Mucosa of descending colon (tissue), 3 donors: ENCODE data around the gene WDR20. TPM values are rescaled to one million over a fixed set of nuclear protein-coding genes. Genes with fewer than 3 reads are reported as not detected.

Experiments
- ATAC-seq: fragments of 200-7000 bp; cut with Tn5 transposase; one replicate; pipeline ENCODE4 v1.9.1; 2020; ENCODE audit warnings: mild to moderate bottlenecking, moderate library complexity
- DNase-seq, 3 donors: peaks; one replicate each; pipeline ENCODE4 v3.0.0-alpha.2; 2020
- H3K36me3 ChIP-seq: fragments of 200-600 bp; one replicate; pipeline ENCODE4 v1.8.0; 2021; ENCODE audit warnings: low read depth, mild to moderate bottlenecking
- H3K4me1 ChIP-seq: fragments of 200-600 bp; one replicate; pipeline ENCODE4 v1.8.0; 2021; ENCODE audit warnings: low read depth, mild to moderate bottlenecking
- H3K4me3 ChIP-seq: fragments of 200-600 bp; one replicate; pipeline ENCODE4 v1.8.0; 2021; ENCODE audit warnings: mild to moderate bottlenecking
- H3K9me3 ChIP-seq: fragments of 200-600 bp; one replicate; pipeline ENCODE4 v1.8.0; 2021; ENCODE audit warnings: mild to moderate bottlenecking
- CTCF ChIP-seq: fragments of 200-600 bp; IDR thresholded peaks from one replicate; pipeline ENCODE4 v1.8.0; 2022; ENCODE audit warnings: antibody characterized with exemption, mild to moderate bottlenecking
- intact Hi-C, 2 donors: fragments of 100-400 bp; cut with DNase I in 1 of 2; cut with micrococcal nuclease in 1 of 2; formaldehyde crosslinking; loops; one replicate each; pipeline versions ENCODE4 v1.11.0 to v1.11.1; 2022; cut with DNase I, micrococcal nuclease
- total RNA-seq, 3 donors: library from RNA; stranded (reverse); fragmentation: NEBNext Ultra II Directional in 2 of 3; extraction: Animal tissue kit (Norgen Biotek cat#: 25700) in 2 of 3; gene quantifications; one replicate each; pipeline versions ENCODE4 v1.2.1 to v1.2.4, GENCODE V29; 2021 to 2023
- donor health status: DM: no; HTN: no; CAD: no; lungs with moderate emphysema.
- donor health status: DM: no; HTN: no; CAD: no.
- donor health status: DM: no; HTN: yes; CAD: no.

Gene WDR20
- total RNA-seq, 3 donors from 2014 or later = 36.2 to 49.4 (median 40.9) TPM

GRCh38 chr14:102201776-102202175 lies 62.1 kb downstream of the WDR20 start:
- no peaks in the 10 kb centered on the region for H3K36me3 ChIP-seq
- intact Hi-C loops = no loop called here
- H3K9me3 ChIP-seq = no peaks in the 10 kb centered on the region
- no peaks in the 10 kb centered on the region for H3K4me1 ChIP-seq
- no peak overlapping the region for H3K4me3 ChIP-seq
- no peak for ATAC-seq
- no peak for DNase-seq
- no peak for TF ChIP-seq CTCF

- no peaks in the 10 kb centered on the region for H3K36me3 ChIP-seq
- H3K9me3 ChIP-seq = no peaks in the 10 kb centered on the region
- H3K4me1 ChIP-seq = no peaks in the 10 kb centered on the region
- intact Hi-C loops = no loop called here
- no peak for DNase-seq
- TF ChIP-seq CTCF = no peak
- ATAC-seq = no peak
- H3K4me3 ChIP-seq = no peak overlapping the region
Observed at GRCh38 chr14:102202944-102203343, 63.2 kb downstream of the WDR20 start.

GRCh38 chr14:102203382-102203781 lies 63.7 kb downstream of the WDR20 start:
- intact Hi-C loops = no loop called here
- H3K9me3 ChIP-seq = no peaks in the 10 kb centered on the region
- ATAC-seq (no peak), DNase-seq (no peak)
- no peak for TF ChIP-seq CTCF
- no peaks in the 10 kb centered on the region for H3K4me1 ChIP-seq
- no peak overlapping the region for H3K4me3 ChIP-seq
- no peaks in the 10 kb centered on the region for H3K36me3 ChIP-seq

- DNase-seq (no peak), ATAC-seq (no peak)
- intact Hi-C loops = no loop called here
- H3K36me3 ChIP-seq = no peaks in the 10 kb centered on the region
- TF ChIP-seq CTCF = no peak
- H3K9me3 ChIP-seq = no peaks in the 10 kb centered on the region
- no peak overlapping the region for H3K4me3 ChIP-seq
- no peaks in the 10 kb centered on the region for H3K4me1 ChIP-seq
Observed at GRCh38 chr14:102205560-102205959, 65.9 kb downstream of the WDR20 start.

GRCh38 chr14:102206918-102207317 lies 67.2 kb downstream of the WDR20 start:
- DNase-seq (no peak), ATAC-seq (no peak)
- Histone ChIP-seq H3K36me3 (no peaks in the 10 kb centered on the region), H3K4me1 (no peaks in the 10 kb centered on the region), H3K9me3 (no peaks in the 10 kb centered on the region), H3K4me3 (no peak overlapping the region)
- TF ChIP-seq CTCF = no peak
- intact Hi-C loops = no loop called here

- Histone ChIP-seq H3K4me1 (no peaks in the 10 kb centered on the region), H3K36me3 (no peaks in the 10 kb centered on the region), H3K9me3 (no peaks in the 10 kb centered on the region), H3K4me3 (no peak overlapping the region)
- intact Hi-C loops = no loop called here
- ATAC-seq (no peak), DNase-seq (no peak)
- TF ChIP-seq CTCF = no peak
Observed at GRCh38 chr14:102207831-102208365, 68.2 kb downstream of the WDR20 start.
